Measurements from ENCODE around the gene MGMT.

DNA sequence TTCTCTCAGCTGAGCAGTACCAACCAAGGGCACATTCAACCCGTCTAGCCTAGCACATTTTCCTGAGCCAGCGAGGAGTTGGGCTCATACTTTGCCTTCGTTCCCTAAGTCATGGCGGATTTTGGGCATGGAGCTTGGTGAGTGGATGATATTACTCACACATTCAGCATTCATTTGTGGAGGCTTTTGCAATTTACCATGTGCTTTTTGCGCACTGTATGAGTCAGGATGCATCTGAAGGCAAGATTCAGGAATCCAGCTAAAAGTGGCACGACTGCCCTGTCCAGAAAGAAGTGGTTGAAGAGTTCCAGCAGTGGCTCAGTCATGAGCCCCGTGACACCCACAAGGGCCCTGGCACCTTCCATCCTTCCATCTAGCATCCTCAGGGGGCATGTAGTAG is 24.2 kb upstream of the MGMT start:
- no peak for TF ChIP-seq POLR2AphosphoS5 (IDR thresholded peaks at IDR 0.05)
- no peak for TF ChIP-seq POLR2A (IDR thresholded peaks at IDR 0.05)
